HAP-1 (cell line): ENCODE results near the gene RPS27L.

Experiments
- DNase-seq, 2 experiments: peaks; one replicate each; pipeline ENCODE4 v3.0.0-alpha.2; 2016 to 2020; ENCODE audit warnings: low spot score in 2 of 2
- H3K27me3 ChIP-seq: fragments of 250-450 bp; sonication (Bioruptor Pico); 2 replicates; pipeline ENCODE4 v1.5.1; 2020; ENCODE audit warnings: low read depth, mild to moderate bottlenecking, moderate library complexity
- H3K36me3 ChIP-seq: fragments of 250-450 bp; sonication (Bioruptor Pico); replicated peaks from 2 replicates; pipeline ENCODE4 v1.5.1; 2020; ENCODE audit warnings: mild to moderate bottlenecking
- H3K4me1 ChIP-seq: fragments of 250-450 bp; sonication (Bioruptor Pico); 2 replicates; pipeline ENCODE4 v1.5.1; 2020; ENCODE audit warnings: mild to moderate bottlenecking
- H3K4me3 ChIP-seq: fragments of 250-450 bp; sonication (Bioruptor Pico); 2 replicates; pipeline ENCODE4 v1.5.1; 2020; ENCODE audit warnings: mild to moderate bottlenecking, moderate library complexity
- H3K9me3 ChIP-seq: fragments of 250-450 bp; sonication (Bioruptor Pico); 2 replicates; pipeline ENCODE4 v1.5.1; 2020; ENCODE audit warnings: mild to moderate bottlenecking, moderate library complexity
- in situ Hi-C: fragments of 300-500 bp; cut with MboI; formaldehyde crosslinking; loops from 3 replicates; pipeline ENCODE4 v1.14.3; 2020; ENCODE audit warnings: low sequenced_read_pairs, inconsistent platforms, mixed read lengths

The RPS27L gene

GRCh38 chr15:63145426-63145825 is 11.9 kb downstream of the RPS27L start:
- Histone ChIP-seq H3K4me1 (no peaks in the 10 kb centered on the region), H3K27me3 (no peaks in the 10 kb centered on the region), H3K9me3 (no peaks in the 10 kb centered on the region), H3K36me3 (no peaks in the 10 kb centered on the region), H3K4me3 (no peak overlapping the region)
- in situ Hi-C loops, result no loop called here
- no peak for DNase-seq

- Histone ChIP-seq H3K9me3 (no peaks in the 10 kb centered on the region), H3K27me3 (no peaks in the 10 kb centered on the region), H3K36me3 (no peaks in the 10 kb centered on the region), H3K4me3 (no peak overlapping the region), H3K4me1 (peaks cover 10% of the 10 kb centered on the region)
- in situ Hi-C loops, result no loop called here
- DNase-seq, result no peak
Observed at GRCh38 chr15:63140936-63141335, 16.3 kb downstream of the RPS27L start.

GRCh38 chr15:63136742-63137141 is 20.5 kb downstream of the RPS27L start:
- Histone ChIP-seq H3K9me3 (no peaks in the 10 kb centered on the region), H3K36me3 (no peaks in the 10 kb centered on the region), H3K27me3 (no peaks in the 10 kb centered on the region), H3K4me1 (peaks cover 14% of the 10 kb centered on the region), H3K4me3 (no peak overlapping the region)
- in situ Hi-C loops, result no loop called here
- no peak for DNase-seq

GRCh38 chr15:63135804-63136203 is 21.5 kb downstream of the RPS27L start:
- Histone ChIP-seq H3K27me3 (no peaks in the 10 kb centered on the region), H3K36me3 (no peaks in the 10 kb centered on the region; the same call in 1 of the 2 replicates), H3K9me3 (no peaks in the 10 kb centered on the region), H3K4me3 (no peak overlapping the region), H3K4me1 (peaks cover 14% of the 10 kb centered on the region)
- DNase-seq, result no peak
- in situ Hi-C loops, result no loop called here

GRCh38 chr15:63135281-63135680 is 22.0 kb downstream of the RPS27L start:
- H3K36me3 ChIP-seq, result no peaks in the 10 kb centered on the region; the same call in 1 of the 2 replicates
- peaks cover 14% of the 10 kb centered on the region for H3K4me1 ChIP-seq
- in situ Hi-C loops, result no loop called here
- DNase-seq, result no peak
- no peaks in the 10 kb centered on the region for H3K9me3 ChIP-seq
- no peak overlapping the region for H3K4me3 ChIP-seq
- H3K27me3 ChIP-seq, result no peaks in the 10 kb centered on the region

DNA sequence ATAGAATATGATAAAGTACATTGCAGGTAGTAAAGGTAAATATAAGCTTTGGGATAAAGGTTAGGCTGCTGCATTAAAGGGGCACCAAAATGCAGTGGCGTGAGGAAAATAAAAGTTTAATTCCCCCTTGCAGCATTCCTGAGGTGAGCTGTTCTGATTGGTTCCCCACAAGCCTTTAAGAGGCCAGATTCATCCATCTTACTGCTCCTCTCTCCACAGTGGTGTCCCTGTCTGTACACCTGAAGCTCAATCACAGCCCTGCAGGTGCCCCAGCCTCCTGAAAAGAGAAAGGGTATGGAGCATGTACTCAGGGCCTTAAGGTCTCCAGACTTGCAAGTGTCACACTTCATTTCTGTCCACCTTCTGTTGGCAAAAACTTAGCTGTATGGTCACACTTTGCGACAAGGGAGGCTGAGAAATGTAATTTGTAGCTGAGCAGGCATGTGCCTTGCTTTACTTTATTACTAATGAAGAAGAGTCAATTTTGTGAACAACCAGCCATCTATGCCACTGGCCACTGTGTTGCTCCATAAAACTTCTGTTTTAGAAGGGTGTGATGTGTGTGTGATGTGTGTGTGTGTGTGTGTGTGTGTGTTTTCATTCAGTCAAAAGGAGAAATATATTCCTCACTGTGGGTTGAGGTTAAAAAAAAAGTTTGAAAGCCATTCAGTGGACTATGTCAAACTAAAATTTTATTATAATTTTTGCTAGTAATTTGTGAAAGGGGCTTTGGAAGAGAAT is 22.9 kb downstream of the RPS27L start:
- Histone ChIP-seq H3K27me3 (no peaks in the 10 kb centered on the region), H3K36me3 (peaks cover 4% of the 10 kb centered on the region), H3K4me3 (no peak overlapping the region), H3K4me1 (peaks cover 14% of the 10 kb centered on the region), H3K9me3 (no peaks in the 10 kb centered on the region)
- in situ Hi-C loops, result no loop called here
- no peak for DNase-seq

DNA sequence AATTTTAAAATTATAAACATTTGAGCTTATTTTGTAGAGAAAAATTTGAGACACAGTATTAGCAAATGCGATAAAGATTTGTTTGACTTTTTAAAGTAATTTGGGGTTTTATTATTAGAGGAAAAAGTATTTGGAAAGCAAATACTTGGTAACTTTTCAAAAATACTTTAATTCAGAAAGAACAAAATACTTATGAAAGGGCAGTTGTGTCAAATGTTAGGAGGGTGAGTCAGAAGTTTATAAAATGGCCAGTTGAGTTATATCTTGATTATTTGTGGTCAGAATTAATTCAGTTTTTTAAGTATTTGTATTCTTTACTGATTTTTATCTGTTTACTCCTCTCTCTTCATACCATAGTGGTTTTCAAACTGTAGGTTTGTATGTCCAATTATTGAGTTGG is 23.5 kb downstream of the RPS27L start:
- Histone ChIP-seq H3K4me3 (no peak overlapping the region), H3K36me3 (peaks cover 9% of the 10 kb centered on the region), H3K4me1 (peaks cover 14% of the 10 kb centered on the region), H3K9me3 (no peaks in the 10 kb centered on the region), H3K27me3 (no peaks in the 10 kb centered on the region)
- no peak for DNase-seq
- in situ Hi-C loops, result no loop called here

GRCh38 chr15:63126726-63127125 is 30.6 kb downstream of the RPS27L start:
- Histone ChIP-seq H3K4me1 (peaks cover 12% of the 10 kb centered on the region), H3K9me3 (no peaks in the 10 kb centered on the region), H3K27me3 (no peaks in the 10 kb centered on the region), H3K4me3 (no peak overlapping the region), H3K36me3 (peaks cover 15% of the 10 kb centered on the region)
- in situ Hi-C loops, result no loop called here
- DNase-seq, result no peak

- peaks cover 2% of the 10 kb centered on the region for H3K9me3 ChIP-seq
- DNase-seq, result no peak
- peaks cover 15% of the 10 kb centered on the region for H3K4me1 ChIP-seq
- no peak overlapping the region for H3K4me3 ChIP-seq
- in situ Hi-C loops, result no loop called here
- H3K27me3 ChIP-seq, result no peaks in the 10 kb centered on the region
- peaks cover 11% of the 10 kb centered on the region for H3K36me3 ChIP-seq
Observed at GRCh38 chr15:63124506-63124905, 32.8 kb downstream of the RPS27L start.

- Histone ChIP-seq H3K9me3 (peaks cover 7% of the 10 kb centered on the region), H3K4me1 (peaks cover 10% of the 10 kb centered on the region), H3K27me3 (no peaks in the 10 kb centered on the region; the same call in 1 of the 2 replicates), H3K4me3 (peak overlapping the region; percentile 92), H3K36me3 (0 out of 2 replicates have a peak, but pooled peaks cover 6% of the 10 kb centered on the region)
- DNase-seq, result peak; percentile 89 to 93
- in situ Hi-C loops, result no loop called here
Observed at GRCh38 chr15:63122002-63122875, 35.0 kb downstream of the RPS27L start.

DNA sequence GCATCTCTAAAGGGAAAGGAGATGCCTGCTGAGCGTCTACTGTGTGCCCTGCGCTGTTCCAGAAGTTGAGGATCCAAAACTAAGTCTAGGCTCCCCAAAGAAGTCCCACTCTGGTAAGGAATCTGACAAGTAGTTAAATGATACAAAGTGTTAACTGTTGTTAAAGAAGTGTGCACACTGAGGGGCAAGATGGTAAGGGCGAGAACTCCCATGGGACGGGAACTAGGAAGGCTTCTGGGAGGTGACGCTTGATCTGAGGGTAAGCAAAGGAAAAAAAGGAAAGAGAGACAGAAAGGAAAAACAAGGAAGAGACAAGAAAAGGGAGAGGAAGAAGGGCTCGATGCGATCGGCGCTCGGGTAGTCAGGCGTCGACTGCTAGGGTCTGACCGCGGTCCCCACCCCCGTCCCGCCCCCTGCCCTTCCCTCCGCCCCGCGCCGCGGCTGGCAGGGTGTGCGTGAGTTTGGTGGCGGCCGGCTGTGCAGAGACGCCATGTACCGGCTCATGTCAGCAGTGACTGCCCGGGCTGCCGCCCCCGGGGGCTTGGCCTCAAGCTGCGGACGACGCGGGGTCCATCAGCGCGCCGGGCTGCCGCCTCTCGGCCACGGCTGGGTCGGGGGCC is 35.8 kb downstream of the RPS27L start, which contains the start of gene LACTB:
TSS of gene LACTB (plus strand) at position 480 of the 620 bp plus-strand sequence. CDS start at position 491, 11 bp downstream.
- no peaks in the 10 kb centered on the region; the same call in 1 of the 2 replicates for H3K27me3 ChIP-seq
- peak; percentile 97 for DNase-seq
- H3K36me3 ChIP-seq, result no peaks in the 10 kb centered on the region
- in situ Hi-C loops, result no loop called here
- H3K4me3 ChIP-seq, result peak within 1 kb of the TSS; percentile 92
- peaks cover 7% of the 10 kb centered on the region for H3K9me3 ChIP-seq
- H3K4me1 ChIP-seq, result peaks cover 9% of the 10 kb centered on the region

- no peaks in the 10 kb centered on the region for H3K36me3 ChIP-seq
- no peak overlapping the region for H3K4me3 ChIP-seq
- no peaks in the 10 kb centered on the region; the same call in 1 of the 2 replicates for H3K27me3 ChIP-seq
- DNase-seq, result no peak
- peaks cover 7% of the 10 kb centered on the region for H3K9me3 ChIP-seq
- in situ Hi-C loops, result no loop called here
- H3K4me1 ChIP-seq, result peaks cover 9% of the 10 kb centered on the region
Observed at GRCh38 chr15:63118854-63119253, 38.4 kb downstream of the RPS27L start.

GRCh38 chr15:63114465-63114864 is 42.8 kb downstream of the RPS27L start:
- no peak overlapping the region for H3K4me3 ChIP-seq
- DNase-seq, result no peak
- H3K27me3 ChIP-seq, result no peaks in the 10 kb centered on the region; the same call in 1 of the 2 replicates
- in situ Hi-C loops, result no loop called here
- H3K4me1 ChIP-seq, result no peaks in the 10 kb centered on the region
- no peaks in the 10 kb centered on the region for H3K36me3 ChIP-seq
- H3K9me3 ChIP-seq, result peaks cover 5% of the 10 kb centered on the region
